Nephron (organoid): Measurements from ENCODE around the gene KIAA0825.

Source experiments
- H3K27ac Mint-ChIP-seq, 3 experiments: 2 replicates each; pipeline ENCODE4 v1.8.0; 2020; ENCODE audit warnings: mixed read lengths in 3 of 3, mild to moderate bottlenecking in 2 of 3, moderate library complexity in 1 of 3
- H3K27me3 Mint-ChIP-seq: 2 replicates; pipeline ENCODE4 v1.8.0; 2021; ENCODE audit warnings: low read depth, mild to moderate bottlenecking, moderate library complexity, mixed read lengths
- H3K36me3 Mint-ChIP-seq: 2 replicates; pipeline ENCODE4 v1.8.0; 2020; ENCODE audit warnings: low read depth, mixed read lengths
- H3K4me1 Mint-ChIP-seq: 2 replicates; pipeline ENCODE4 v1.8.0; 2020; ENCODE audit warnings: mixed read lengths
- H3K4me3 Mint-ChIP-seq, 3 experiments: 2 replicates each; pipeline ENCODE4 v1.8.0; 2020; ENCODE audit warnings: mild to moderate bottlenecking in 3 of 3, mixed read lengths in 3 of 3, moderate library complexity in 2 of 3
- H3K9me3 Mint-ChIP-seq: 2 replicates; pipeline ENCODE4 v1.8.0; 2020; ENCODE audit warnings: mixed read lengths
- CTCF ChIP-seq, 3 experiments: fragments of 200-600 bp; sonication (generic); IDR thresholded peaks; one replicate each; pipeline ENCODE4 v1.5.0; 2021; ENCODE audit warnings: antibody characterized with exemption in 3 of 3; ENCODE audit not compliant: unreplicated experiment in 3 of 3

KIAA0825 gene

GRCh38 chr5:94312298-94312697 lies 306.1 kb downstream of the KIAA0825 start:
- no peaks in the 10 kb centered on the region for H3K36me3 Mint-ChIP-seq
- H3K9me3 Mint-ChIP-seq, result no peaks in the 10 kb centered on the region
- H3K27ac Mint-ChIP-seq, result no peak overlapping the region
- peaks cover 7% of the 10 kb centered on the region for H3K4me1 Mint-ChIP-seq
- TF ChIP-seq CTCF (IDR thresholded peaks at IDR 0.05; ENCODE audit: unreplicated experiment in 3 of 3), result no peak
- no peak overlapping the region for H3K4me3 Mint-ChIP-seq
- no peaks in the 10 kb centered on the region for H3K27me3 Mint-ChIP-seq

- H3K9me3 Mint-ChIP-seq, result no peaks in the 10 kb centered on the region
- no peaks in the 10 kb centered on the region for H3K36me3 Mint-ChIP-seq
- H3K27ac Mint-ChIP-seq, result no peak overlapping the region
- H3K27me3 Mint-ChIP-seq, result no peaks in the 10 kb centered on the region
- no peak overlapping the region for H3K4me3 Mint-ChIP-seq
- H3K4me1 Mint-ChIP-seq, result peaks cover 7% of the 10 kb centered on the region
- TF ChIP-seq CTCF (IDR thresholded peaks at IDR 0.05; ENCODE audit: unreplicated experiment in 3 of 3), result no peak
These were observed 307.6 kb downstream of the KIAA0825 start for GRCh38 chr5:94310833-94311232.

- Mint-ChIP-seq H3K27me3 (no peaks in the 10 kb centered on the region), H3K9me3 (no peaks in the 10 kb centered on the region), H3K4me1 (peaks cover 7% of the 10 kb centered on the region), H3K4me3 (no peak overlapping the region), H3K27ac (peak overlapping the region in 2 of 3 experiments; percentile 2 to 7), H3K36me3 (no peaks in the 10 kb centered on the region)
- no peak for TF ChIP-seq CTCF (IDR thresholded peaks at IDR 0.05; ENCODE audit: unreplicated experiment in 3 of 3)
These were observed 309.3 kb downstream of the KIAA0825 start for GRCh38 chr5:94309141-94309540.

GRCh38 chr5:94308442-94308841 lies 310.0 kb downstream of the KIAA0825 start:
- Mint-ChIP-seq H3K36me3 (no peaks in the 10 kb centered on the region), H3K27me3 (no peaks in the 10 kb centered on the region), H3K4me1 (peaks cover 7% of the 10 kb centered on the region), H3K27ac (no peak overlapping the region), H3K9me3 (no peaks in the 10 kb centered on the region), H3K4me3 (no peak overlapping the region)
- no peak for TF ChIP-seq CTCF (IDR thresholded peaks at IDR 0.05; ENCODE audit: unreplicated experiment in 3 of 3)

GRCh38 chr5:94304146-94304545 lies 314.3 kb downstream of the KIAA0825 start:
- no peaks in the 10 kb centered on the region for H3K9me3 Mint-ChIP-seq
- no peak overlapping the region for H3K27ac Mint-ChIP-seq
- TF ChIP-seq CTCF (IDR thresholded peaks at IDR 0.05; ENCODE audit: unreplicated experiment in 3 of 3), result no peak
- H3K36me3 Mint-ChIP-seq, result no peaks in the 10 kb centered on the region
- H3K4me3 Mint-ChIP-seq, result no peak overlapping the region
- peaks cover 4% of the 10 kb centered on the region for H3K4me1 Mint-ChIP-seq
- no peaks in the 10 kb centered on the region for H3K27me3 Mint-ChIP-seq

GRCh38 chr5:94288937-94289336 lies 329.5 kb downstream of the KIAA0825 start:
- Mint-ChIP-seq H3K4me1 (no peaks in the 10 kb centered on the region), H3K27me3 (no peaks in the 10 kb centered on the region), H3K36me3 (no peaks in the 10 kb centered on the region), H3K4me3 (no peak overlapping the region), H3K9me3 (peaks cover 20% of the 10 kb centered on the region), H3K27ac (no peak overlapping the region)
- no peak for TF ChIP-seq CTCF (IDR thresholded peaks at IDR 0.05; ENCODE audit: unreplicated experiment in 3 of 3)
